HL-60 (cell line): ENCODE results near the gene TMEM239.

Experiments
- GABPA ChIP-seq: IDR thresholded peaks from 2 replicates; pipeline ENCODE4 v1.6.1; 2012; ENCODE audit warnings: low read depth
- POLR2AphosphoS5 ChIP-seq: IDR thresholded peaks from 2 replicates; pipeline ENCODE4 v1.6.1; 2012; ENCODE audit warnings: low read depth
- SPI1 ChIP-seq: IDR thresholded peaks from 2 replicates; pipeline ENCODE4 v1.6.1; 2012; ENCODE audit warnings: low read depth, mild to moderate bottlenecking, borderline replicate concordance
- TF ChIP-seq, protein P1 (sequence below): IDR thresholded peaks from one replicate; pipeline ENCODE4 v1.5.1; 2011; ENCODE audit warnings: low read length, control low read depth, inconsistent platforms; ENCODE audit not compliant: insufficient read depth
- TF ChIP-seq, protein P2 (sequence below): IDR thresholded peaks from 2 replicates; pipeline ENCODE4 v1.6.1; 2012; ENCODE audit warnings: low read depth; ENCODE audit not compliant: insufficient replicate concordance

DNA sequence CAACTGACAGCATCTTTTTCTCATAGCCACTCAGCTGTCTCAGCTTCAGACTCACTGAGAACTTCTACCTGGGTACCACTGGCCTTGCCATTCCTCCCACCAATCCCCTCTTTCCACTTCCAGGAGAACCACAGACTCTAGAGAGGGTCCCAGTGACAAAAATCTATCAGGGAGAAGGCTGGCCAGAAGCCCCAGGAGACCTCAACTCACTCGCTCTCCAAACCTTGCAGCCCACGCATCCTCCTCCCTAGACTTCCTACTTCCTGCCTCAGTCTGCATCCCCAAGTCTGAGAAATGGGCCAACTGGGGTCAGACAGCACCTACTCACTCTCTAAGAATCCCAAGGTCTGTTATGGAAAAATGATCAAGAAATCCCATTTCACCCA, 1.2 kb downstream of the TMEM239 start:
- TF ChIP-seq, protein P1, sequence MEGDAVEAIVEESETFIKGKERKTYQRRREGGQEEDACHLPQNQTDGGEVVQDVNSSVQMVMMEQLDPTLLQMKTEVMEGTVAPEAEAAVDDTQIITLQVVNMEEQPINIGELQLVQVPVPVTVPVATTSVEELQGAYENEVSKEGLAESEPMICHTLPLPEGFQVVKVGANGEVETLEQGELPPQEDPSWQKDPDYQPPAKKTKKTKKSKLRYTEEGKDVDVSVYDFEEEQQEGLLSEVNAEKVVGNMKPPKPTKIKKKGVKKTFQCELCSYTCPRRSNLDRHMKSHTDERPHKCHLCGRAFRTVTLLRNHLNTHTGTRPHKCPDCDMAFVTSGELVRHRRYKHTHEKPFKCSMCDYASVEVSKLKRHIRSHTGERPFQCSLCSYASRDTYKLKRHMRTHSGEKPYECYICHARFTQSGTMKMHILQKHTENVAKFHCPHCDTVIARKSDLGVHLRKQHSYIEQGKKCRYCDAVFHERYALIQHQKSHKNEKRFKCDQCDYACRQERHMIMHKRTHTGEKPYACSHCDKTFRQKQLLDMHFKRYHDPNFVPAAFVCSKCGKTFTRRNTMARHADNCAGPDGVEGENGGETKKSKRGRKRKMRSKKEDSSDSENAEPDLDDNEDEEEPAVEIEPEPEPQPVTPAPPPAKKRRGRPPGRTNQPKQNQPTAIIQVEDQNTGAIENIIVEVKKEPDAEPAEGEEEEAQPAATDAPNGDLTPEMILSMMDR, result no peak
- TF ChIP-seq, protein P2, sequence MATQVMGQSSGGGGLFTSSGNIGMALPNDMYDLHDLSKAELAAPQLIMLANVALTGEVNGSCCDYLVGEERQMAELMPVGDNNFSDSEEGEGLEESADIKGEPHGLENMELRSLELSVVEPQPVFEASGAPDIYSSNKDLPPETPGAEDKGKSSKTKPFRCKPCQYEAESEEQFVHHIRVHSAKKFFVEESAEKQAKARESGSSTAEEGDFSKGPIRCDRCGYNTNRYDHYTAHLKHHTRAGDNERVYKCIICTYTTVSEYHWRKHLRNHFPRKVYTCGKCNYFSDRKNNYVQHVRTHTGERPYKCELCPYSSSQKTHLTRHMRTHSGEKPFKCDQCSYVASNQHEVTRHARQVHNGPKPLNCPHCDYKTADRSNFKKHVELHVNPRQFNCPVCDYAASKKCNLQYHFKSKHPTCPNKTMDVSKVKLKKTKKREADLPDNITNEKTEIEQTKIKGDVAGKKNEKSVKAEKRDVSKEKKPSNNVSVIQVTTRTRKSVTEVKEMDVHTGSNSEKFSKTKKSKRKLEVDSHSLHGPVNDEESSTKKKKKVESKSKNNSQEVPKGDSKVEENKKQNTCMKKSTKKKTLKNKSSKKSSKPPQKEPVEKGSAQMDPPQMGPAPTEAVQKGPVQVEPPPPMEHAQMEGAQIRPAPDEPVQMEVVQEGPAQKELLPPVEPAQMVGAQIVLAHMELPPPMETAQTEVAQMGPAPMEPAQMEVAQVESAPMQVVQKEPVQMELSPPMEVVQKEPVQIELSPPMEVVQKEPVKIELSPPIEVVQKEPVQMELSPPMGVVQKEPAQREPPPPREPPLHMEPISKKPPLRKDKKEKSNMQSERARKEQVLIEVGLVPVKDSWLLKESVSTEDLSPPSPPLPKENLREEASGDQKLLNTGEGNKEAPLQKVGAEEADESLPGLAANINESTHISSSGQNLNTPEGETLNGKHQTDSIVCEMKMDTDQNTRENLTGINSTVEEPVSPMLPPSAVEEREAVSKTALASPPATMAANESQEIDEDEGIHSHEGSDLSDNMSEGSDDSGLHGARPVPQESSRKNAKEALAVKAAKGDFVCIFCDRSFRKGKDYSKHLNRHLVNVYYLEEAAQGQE, result no peak
- no peak for TF ChIP-seq POLR2AphosphoS5
- TF ChIP-seq GABPA, result no peak
- TF ChIP-seq SPI1, result no peak
